Spinal cord (tissue), 10 donors: ENCODE data around the gene FMR1. TPM values are rescaled to one million over a fixed set of nuclear protein-coding genes. Genes with fewer than 3 reads are reported as not detected.
A peak's percentile ranks its signal among the peaks of the same experiment; 100 is the strongest.

Experiments
- DNase-seq, 6 donors: peaks; one replicate each; pipeline versions ENCODE4 v3.0.0 to v3.0.0-alpha.2; 2013 to 2015; ENCODE audit warnings: low spot score in 6 of 6, low read depth in 4 of 6
- H3K27ac ChIP-seq: one replicate; pipeline ENCODE4 v1.5.1; 2013; ENCODE audit warnings: low read depth, low read length, control low read depth
- H3K27me3 ChIP-seq: one replicate; pipeline ENCODE4 v1.6.1; 2013; ENCODE audit warnings: low read length; ENCODE audit not compliant: control insufficient read depth, insufficient read depth
- H3K36me3 ChIP-seq: one replicate; pipeline ENCODE4 v1.6.1; 2013; ENCODE audit warnings: low read length; ENCODE audit not compliant: control insufficient read depth, insufficient read depth
- H3K4me1 ChIP-seq: one replicate; pipeline ENCODE4 v1.6.1; 2013; ENCODE audit warnings: low read length; ENCODE audit not compliant: control insufficient read depth, insufficient read depth
- H3K4me3 ChIP-seq: one replicate; pipeline ENCODE4 v1.5.1; 2013; ENCODE audit warnings: low read depth, low read length, control low read depth
- H3K9me3 ChIP-seq: one replicate; pipeline ENCODE4 v1.6.1; 2013; ENCODE audit warnings: low read length; ENCODE audit not compliant: control insufficient read depth, insufficient read depth
- WGBS: methylation state at CpG from one replicate; pipeline ENCODE4 v1.1.5; 2013; ENCODE audit warnings: missing lambda C conversion rate; ENCODE audit not compliant: insufficient coverage; 5-methylcytosine and 5-hydroxymethylcytosine counted together
- polyA plus RNA-seq, 2 donors: library from polyadenylated mRNA; unstranded; fragments of 120-200 nt; gene quantifications; one replicate each; pipeline ENCODE4 v1.2.1, GENCODE V29; 2013; ENCODE audit not compliant: insufficient read length in 2 of 2
- total RNA-seq, 2 donors: library from RNA; depleted of rRNA in 1 of 2; stranded (reverse); fragments of 120-200 nt in 1 of 2; fragments of >200 nt in 1 of 2; gene quantifications; one replicate each; pipeline versions ENCODE4 v1.2.3 to v1.2.4, GENCODE V29; 2013 to 2014
- donor health status: healthy.

FMR1 gene
- total and polyA plus RNA-seq, 4 donors = 48.0 to 82.0 (median 64.8) TPM

GRCh38 chrX:147912093-147912801 is 528 bp downstream of the FMR1 start:
- WGBS = 22% methylated on average over 19 of the region's 58 CpGs

GRCh38 chrX:147913570-147913969 is 1.9 kb downstream of the FMR1 start:
- H3K27ac ChIP-seq = no peak overlapping the region
- H3K27me3 ChIP-seq = no peaks in the 10 kb centered on the region
- no peaks in the 10 kb centered on the region for H3K9me3 ChIP-seq
- DNase-seq = no peak
- H3K4me1 ChIP-seq = peaks cover 6% of the 10 kb centered on the region
- H3K36me3 ChIP-seq = no peaks in the 10 kb centered on the region
- no CpG with 5 or more reads among the region's 6 CpGs for WGBS
- peak overlapping the region; percentile 78 for H3K4me3 ChIP-seq

More at GRCh38 chrX:147912093-147912801, 528 bp downstream of the FMR1 start:
- H3K27ac ChIP-seq = peak overlapping the region; percentile 95
- H3K27me3 ChIP-seq = no peaks in the 10 kb centered on the region
- H3K4me1 ChIP-seq = peaks cover 6% of the 10 kb centered on the region
- DNase-seq = peak in 4 of 6 donors; percentile 19 to 69 (median 44)
- no peaks in the 10 kb centered on the region for H3K36me3 ChIP-seq
- no peaks in the 10 kb centered on the region for H3K9me3 ChIP-seq
- H3K4me3 ChIP-seq = peak overlapping the region; percentile 78

- no peaks in the 10 kb centered on the region for H3K9me3 ChIP-seq
- H3K4me3 ChIP-seq = no peak overlapping the region
- no peak for DNase-seq
- no peaks in the 10 kb centered on the region for H3K27me3 ChIP-seq
- no peak overlapping the region for H3K27ac ChIP-seq
- WGBS = no CpG with 5 or more reads among the region's 3 CpGs
- peaks cover 6% of the 10 kb centered on the region for H3K4me1 ChIP-seq
- no peaks in the 10 kb centered on the region for H3K36me3 ChIP-seq
These were observed 2.9 kb downstream of the FMR1 start for GRCh38 chrX:147914591-147914990.

- no peaks in the 10 kb centered on the region for H3K4me1 ChIP-seq
- H3K36me3 ChIP-seq = no peaks in the 10 kb centered on the region
- H3K4me3 ChIP-seq = no peak overlapping the region
- no peak for DNase-seq
- 50% methylated on average over 2 of the region's 6 CpGs for WGBS
- H3K27me3 ChIP-seq = no peaks in the 10 kb centered on the region
- H3K27ac ChIP-seq = no peak overlapping the region
- no peaks in the 10 kb centered on the region for H3K9me3 ChIP-seq
These were observed 4.8 kb downstream of the FMR1 start for GRCh38 chrX:147916375-147916968.

- Histone ChIP-seq H3K27ac (no peak overlapping the region), H3K9me3 (no peaks in the 10 kb centered on the region), H3K4me1 (no peaks in the 10 kb centered on the region), H3K4me3 (no peak overlapping the region), H3K36me3 (no peaks in the 10 kb centered on the region), H3K27me3 (no peaks in the 10 kb centered on the region)
- no peak for DNase-seq
- 69% methylated on average over 4 of the region's 10 CpGs for WGBS
These were observed 6.3 kb downstream of the FMR1 start for GRCh38 chrX:147917700-147918695.

GRCh38 chrX:147920161-147920666 is 8.5 kb downstream of the FMR1 start:
- no peak overlapping the region for H3K4me3 ChIP-seq
- no peak overlapping the region for H3K27ac ChIP-seq
- 33% methylated on average over 1 of the region's 3 CpGs for WGBS
- no peaks in the 10 kb centered on the region for H3K9me3 ChIP-seq
- no peaks in the 10 kb centered on the region for H3K36me3 ChIP-seq
- no peaks in the 10 kb centered on the region for H3K4me1 ChIP-seq
- DNase-seq = no peak
- no peaks in the 10 kb centered on the region for H3K27me3 ChIP-seq

- WGBS = no CpG with 5 or more reads among the region's 1 CpG
These were observed 11.9 kb downstream of the FMR1 start for GRCh38 chrX:147923605-147924004.

GRCh38 chrX:147927256-147927655 is 15.5 kb downstream of the FMR1 start:
- Histone ChIP-seq H3K36me3 (no peaks in the 10 kb centered on the region), H3K4me1 (no peaks in the 10 kb centered on the region), H3K9me3 (no peaks in the 10 kb centered on the region), H3K27me3 (no peaks in the 10 kb centered on the region), H3K4me3 (no peak overlapping the region), H3K27ac (no peak overlapping the region)
- DNase-seq = no peak
- WGBS = no CpG with 5 or more reads among the region's 4 CpGs

More at GRCh38 chrX:147923605-147924004, 11.9 kb downstream of the FMR1 start:
- no peak for DNase-seq
- Histone ChIP-seq H3K27ac (no peak overlapping the region), H3K36me3 (no peaks in the 10 kb centered on the region), H3K27me3 (no peaks in the 10 kb centered on the region), H3K4me1 (no peaks in the 10 kb centered on the region), H3K9me3 (no peaks in the 10 kb centered on the region), H3K4me3 (no peak overlapping the region)

- Histone ChIP-seq H3K4me1 (no peaks in the 10 kb centered on the region), H3K27ac (no peak overlapping the region)
These were observed 22.1 kb downstream of the FMR1 start for GRCh38 chrX:147933815-147934214.

More at GRCh38 chrX:147933815-147934214, 22.1 kb downstream of the FMR1 start:
- Histone ChIP-seq H3K27me3 (no peaks in the 10 kb centered on the region), H3K9me3 (no peaks in the 10 kb centered on the region), H3K36me3 (no peaks in the 10 kb centered on the region), H3K4me3 (no peak overlapping the region)
- no peak for DNase-seq
- no CpG with 5 or more reads among the region's 1 CpG for WGBS
